GM23338 (cell line): ENCODE measurements around the gene ITGB5. TPM values are rescaled to one million over a fixed set of nuclear protein-coding genes. Genes with fewer than 3 reads are reported as not detected.

ENCODE experiments used
- ATAC-seq: fragments of 200-7000 bp; cut with Tn5 transposase; 3 replicates; pipeline ENCODE4 v1.9.1; 2020
- DNase-seq: peaks from one replicate; pipeline ENCODE4 v3.0.0-alpha.2; 2015; ENCODE audit warnings: low spot score
- H2AFZ ChIP-seq: fragments of 200-600 bp; sonication (generic); 2 replicates; pipeline ENCODE4 v1.8.0; 2016; ENCODE audit warnings: antibody characterized with exemption, mild to moderate bottlenecking, moderate library complexity
- H3F3A ChIP-seq: fragments of 200-600 bp; sonication (generic); replicated peaks from 2 replicates; pipeline ENCODE4 v1.8.0; 2017; ENCODE audit warnings: antibody characterized with exemption, mixed run types, low read depth
- H3K27ac ChIP-seq: fragments of 200-600 bp; sonication (generic); 2 replicates; pipeline ENCODE4 v1.6.1; 2016; ENCODE audit warnings: low read depth
- H3K27me3 ChIP-seq: fragments of 200-600 bp; sonication (generic); 2 replicates; pipeline ENCODE4 v1.8.0; 2016; ENCODE audit warnings: mild to moderate bottlenecking, mixed run types, moderate library complexity; ENCODE audit not compliant: insufficient read depth
- H3K36me3 ChIP-seq: fragments of 200-600 bp; sonication (generic); 2 replicates; pipeline ENCODE4 v1.8.0; 2016; ENCODE audit warnings: mild to moderate bottlenecking; ENCODE audit not compliant: insufficient read depth
- H3K4me1 ChIP-seq: fragments of 200-600 bp; sonication (generic); 2 replicates; pipeline ENCODE4 v1.8.0; 2016; ENCODE audit warnings: mild to moderate bottlenecking, moderate library complexity; ENCODE audit not compliant: insufficient read depth
- H3K4me2 ChIP-seq: fragments of 200-600 bp; sonication (generic); 2 replicates; pipeline ENCODE4 v1.7.1; 2017; ENCODE audit warnings: mixed run types
- H3K4me3 ChIP-seq: fragments of 200-600 bp; sonication (generic); 2 replicates; pipeline ENCODE4 v1.6.1; 2016; ENCODE audit warnings: mixed run types
- H3K79me2 ChIP-seq: fragments of 200-600 bp; sonication (generic); replicated peaks from 2 replicates; pipeline ENCODE4 v1.8.0; 2017; ENCODE audit warnings: mild to moderate bottlenecking; ENCODE audit not compliant: insufficient read depth
- H3K9me2 ChIP-seq: fragments of 200-600 bp; sonication (generic); 2 replicates; pipeline ENCODE4 v1.8.0; 2017; ENCODE audit not compliant: insufficient read depth
- H4K20me1 ChIP-seq: fragments of 200-600 bp; sonication (generic); replicated peaks from 2 replicates; pipeline ENCODE4 v1.8.0; 2017; ENCODE audit warnings: mild to moderate bottlenecking; ENCODE audit not compliant: insufficient read depth
- H3K27ac Mint-ChIP-seq: 2 replicates; pipeline ENCODE4 v1.8.0; 2020; ENCODE audit warnings: inconsistent platforms, mild to moderate bottlenecking, moderate library complexity, mixed read lengths
- H3K27me3 Mint-ChIP-seq: 3 replicates; pipeline ENCODE4 v1.8.0; 2022; ENCODE audit warnings: low read depth, mild to moderate bottlenecking, moderate library complexity, mixed read lengths, inconsistent platforms; ENCODE audit not compliant: insufficient read depth, poor library complexity
- H3K36me3 Mint-ChIP-seq: 3 replicates; pipeline ENCODE4 v1.8.0; 2021; ENCODE audit warnings: low read depth, mild to moderate bottlenecking, inconsistent platforms, moderate library complexity, mixed read lengths
- H3K4me1 Mint-ChIP-seq: 3 replicates; pipeline ENCODE4 v1.8.0; 2020; ENCODE audit warnings: mild to moderate bottlenecking, inconsistent platforms, mixed read lengths
- H3K4me3 Mint-ChIP-seq: 3 replicates; pipeline ENCODE4 v1.8.0; 2021; ENCODE audit warnings: moderate library complexity, mild to moderate bottlenecking, inconsistent platforms, mixed read lengths
- H3K9me3 Mint-ChIP-seq: 3 replicates; pipeline ENCODE4 v1.8.0; 2020; ENCODE audit warnings: moderate library complexity, mild to moderate bottlenecking, inconsistent platforms, mixed read lengths
- CREB1 ChIP-seq: fragments of 250-450 bp; sonication (Bioruptor Pico); IDR thresholded peaks from 2 replicates; pipeline ENCODE4 v1.5.0; 2020; ENCODE audit warnings: low read depth, mild to moderate bottlenecking, moderate library complexity
- ETS1 ChIP-seq: IDR thresholded peaks from 2 replicates; pipeline ENCODE4 v1.6.1; 2016; ENCODE audit warnings: antibody characterized with exemption
- EZH2 ChIP-seq: fragments of 200-600 bp; sonication (generic); IDR thresholded peaks from one replicate; pipeline ENCODE4 v1.8.0; 2017; ENCODE audit warnings: antibody characterized with exemption, mild to moderate bottlenecking, low read depth; ENCODE audit not compliant: unreplicated experiment
- EZH2phosphoT487 ChIP-seq: fragments of 200-600 bp; sonication (generic); IDR thresholded peaks from one replicate; pipeline ENCODE4 v1.8.1; 2018; ENCODE audit warnings: antibody characterized with exemption; ENCODE audit not compliant: unreplicated experiment
- JUNB ChIP-seq: IDR thresholded peaks from one replicate; pipeline ENCODE4 v1.6.1; 2016; ENCODE audit warnings: antibody characterized with exemption; ENCODE audit not compliant: unreplicated experiment
- NANOG ChIP-seq: IDR thresholded peaks from 2 replicates; pipeline ENCODE4 v1.6.1; 2016; ENCODE audit warnings: antibody characterized with exemption, borderline replicate concordance
- POLR2AphosphoS5 ChIP-seq: IDR thresholded peaks from 2 replicates; pipeline ENCODE4 v1.6.1; 2016; ENCODE audit warnings: antibody characterized with exemption, low read depth
- REST ChIP-seq: IDR thresholded peaks from one replicate; pipeline ENCODE4 v1.6.1; 2018; ENCODE audit warnings: antibody characterized with exemption; ENCODE audit not compliant: unreplicated experiment
- STAT1 ChIP-seq: IDR thresholded peaks from one replicate; pipeline ENCODE4 v1.6.1; 2016; ENCODE audit warnings: antibody characterized with exemption; ENCODE audit not compliant: unreplicated experiment
- ZNF114 ChIP-seq: fragments of 250-450 bp; sonication (Bioruptor Pico); IDR thresholded peaks from 2 replicates; pipeline ENCODE4 v1.5.0; 2020; ENCODE audit warnings: mild to moderate bottlenecking, moderate library complexity
- ZNF331 ChIP-seq: fragments of 250-450 bp; sonication (Bioruptor Pico); IDR thresholded peaks from 2 replicates; pipeline ENCODE4 v1.5.0; 2020; ENCODE audit warnings: low read depth, mild to moderate bottlenecking, moderate library complexity
- ZNF462 ChIP-seq: fragments of 250-450 bp; sonication (Bioruptor Pico); IDR thresholded peaks from 2 replicates; pipeline ENCODE4 v1.5.0; 2020; ENCODE audit warnings: mild to moderate bottlenecking, moderate library complexity
- polyA plus RNA-seq: library from polyadenylated mRNA; unstranded; fragments of >200 nt; fragmentation: Nextera tagmentation; extraction: Ambion mirVana; gene quantifications from 2 replicates; pipeline ENCODE4 v1.2.1, GENCODE V29; 2016
- total RNA-seq: library from RNA; depleted of rRNA; stranded (reverse); fragments of >200 nt; shearing (Covaris generic); gene quantifications from 2 replicates; pipeline ENCODE4 v1.2.3, GENCODE V29; 2014
- TF ChIP-seq, protein P1 (sequence below), 2 experiments: fragments of 200-600 bp in 1 of 2; sonication (generic) in 1 of 2; conservative IDR thresholded peaks; 2 replicates each; pipeline versions ENCODE4 v1.5.1 to v1.6.1; 2016 to 2017; ENCODE audit warnings: antibody characterized with exemption in 2 of 2, low read depth in 2 of 2, mild to moderate bottlenecking in 2 of 2, moderate library complexity in 1 of 2

Gene ITGB5
- total and polyA plus RNA-seq, 2 experiments from 2014 or later, result 68.2 to 269 TPM

GRCh38 chr3:124926426-124927101 lies 39.4 kb upstream of the ITGB5 start:
- H3F3A ChIP-seq, result no peaks in the 10 kb centered on the region

More at GRCh38 chr3:124926426-124927101, 39.4 kb upstream of the ITGB5 start:
- Histone ChIP-seq H4K20me1 (no peaks in the 10 kb centered on the region), H3K4me1 (no peaks in the 10 kb centered on the region), H3K4me2 (no peak overlapping the region), H3K9me2 (no peaks in the 10 kb centered on the region), H3K27me3 (no peaks in the 10 kb centered on the region), H2AFZ (0 out of 2 replicates have a peak overlapping the region, but pooled peaks have one; percentile 19), H3K27ac (no peak overlapping the region), H3K79me2 (no peaks in the 10 kb centered on the region), H3K36me3 (no peaks in the 10 kb centered on the region), H3K4me3 (no peak overlapping the region)
- ATAC-seq (no peak), DNase-seq (no peak)
- no peaks in the 10 kb centered on the region for H3K36me3 Mint-ChIP-seq
- no peaks in the 10 kb centered on the region for H3K4me1 Mint-ChIP-seq
- H3K27ac Mint-ChIP-seq, result no peak overlapping the region
- H3K4me3 Mint-ChIP-seq, result no peak overlapping the region
- H3K27me3 Mint-ChIP-seq, result no peaks in the 10 kb centered on the region
- TF ChIP-seq JUNB (no peak), NANOG (no peak), CREB1 (no peak), EZH2 (no peak), REST (no peak), POLR2AphosphoS5 (no peak), EZH2phosphoT487 (no peak), ETS1 (no peak), ZNF331 (CRISPR knock-in tag) (no peak), STAT1 (no peak), ZNF114 (CRISPR knock-in tag) (no peak), ZNF462 (no peak)
- TF ChIP-seq, protein P1, sequence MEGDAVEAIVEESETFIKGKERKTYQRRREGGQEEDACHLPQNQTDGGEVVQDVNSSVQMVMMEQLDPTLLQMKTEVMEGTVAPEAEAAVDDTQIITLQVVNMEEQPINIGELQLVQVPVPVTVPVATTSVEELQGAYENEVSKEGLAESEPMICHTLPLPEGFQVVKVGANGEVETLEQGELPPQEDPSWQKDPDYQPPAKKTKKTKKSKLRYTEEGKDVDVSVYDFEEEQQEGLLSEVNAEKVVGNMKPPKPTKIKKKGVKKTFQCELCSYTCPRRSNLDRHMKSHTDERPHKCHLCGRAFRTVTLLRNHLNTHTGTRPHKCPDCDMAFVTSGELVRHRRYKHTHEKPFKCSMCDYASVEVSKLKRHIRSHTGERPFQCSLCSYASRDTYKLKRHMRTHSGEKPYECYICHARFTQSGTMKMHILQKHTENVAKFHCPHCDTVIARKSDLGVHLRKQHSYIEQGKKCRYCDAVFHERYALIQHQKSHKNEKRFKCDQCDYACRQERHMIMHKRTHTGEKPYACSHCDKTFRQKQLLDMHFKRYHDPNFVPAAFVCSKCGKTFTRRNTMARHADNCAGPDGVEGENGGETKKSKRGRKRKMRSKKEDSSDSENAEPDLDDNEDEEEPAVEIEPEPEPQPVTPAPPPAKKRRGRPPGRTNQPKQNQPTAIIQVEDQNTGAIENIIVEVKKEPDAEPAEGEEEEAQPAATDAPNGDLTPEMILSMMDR (conservative IDR thresholded peaks at IDR 0.05; ENCODE audit: low read depth in 2 of 2), result no peak
- no peaks in the 10 kb centered on the region for H3K9me3 Mint-ChIP-seq
